HG02763 (cell line): ENCODE data around the gene CBFA2T2.
"Not testable (repeated sequence)": the region's sequence is repeated elsewhere in the genome, so short reads cannot be mapped to it uniquely, and the experiment has no call there.

Experiments
- ATAC-seq: cut with Tn5 transposase; IDR thresholded peaks from one replicate; pipeline ENCODE4 v1.9.1; 2021; ENCODE audit warnings: mild to moderate bottlenecking, moderate library complexity; ENCODE audit not compliant: unreplicated experiment

The CBFA2T2 gene

DNA sequence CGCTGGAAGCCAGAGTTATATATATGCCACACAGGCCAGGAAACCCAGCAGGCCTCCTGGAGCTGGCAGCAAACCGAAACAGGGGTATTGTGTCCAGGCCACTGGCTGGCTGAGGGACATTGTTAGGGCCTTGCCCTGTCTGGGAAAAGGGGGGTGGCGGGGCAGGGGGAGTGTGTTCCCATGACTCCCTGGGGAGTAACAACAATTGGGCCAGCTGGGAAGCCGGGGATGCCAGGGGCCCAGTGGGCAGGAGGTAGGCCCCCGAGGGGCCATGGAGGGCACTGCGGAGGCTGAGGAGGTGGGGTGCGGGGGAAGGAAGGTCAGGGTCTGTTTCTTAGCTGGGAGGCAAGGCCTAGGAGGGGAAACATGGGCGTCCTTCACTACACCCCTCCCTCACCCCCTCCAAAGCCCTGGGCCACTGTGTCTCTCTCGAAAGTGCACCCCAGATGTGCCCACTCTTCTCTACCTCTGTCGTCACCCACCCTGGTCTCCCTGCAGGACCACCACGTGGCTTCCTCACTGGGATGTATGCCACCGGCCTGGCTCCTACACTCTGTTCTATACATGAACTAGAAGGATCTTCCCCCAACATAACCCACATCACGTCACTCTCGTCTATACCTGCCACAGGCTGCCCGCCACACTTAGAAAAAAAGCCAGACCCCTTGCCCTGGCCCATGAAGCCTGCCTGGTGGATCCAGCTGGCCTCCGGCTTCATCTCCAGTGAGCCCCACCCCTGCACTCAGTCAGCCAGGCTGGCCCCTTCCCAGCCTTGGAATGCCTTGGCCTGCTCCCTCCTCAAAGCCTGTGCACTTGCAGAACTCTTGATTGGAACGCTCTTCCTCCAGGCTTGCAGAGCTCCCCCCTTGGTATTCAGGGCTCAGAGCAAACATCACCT, 204.1 kb downstream of the CBFA2T2 start:
- ATAC-seq = no peak

- no peak for ATAC-seq
Measured at GRCh38 chr20:33694639-33695012, 204.7 kb downstream of the CBFA2T2 start.

GRCh38 chr20:33696448-33696847, 206.6 kb downstream of the CBFA2T2 start:
- ATAC-seq = no peak

- ATAC-seq = no peak
Measured at GRCh38 chr20:33697129-33697528, 207.2 kb downstream of the CBFA2T2 start.

DNA sequence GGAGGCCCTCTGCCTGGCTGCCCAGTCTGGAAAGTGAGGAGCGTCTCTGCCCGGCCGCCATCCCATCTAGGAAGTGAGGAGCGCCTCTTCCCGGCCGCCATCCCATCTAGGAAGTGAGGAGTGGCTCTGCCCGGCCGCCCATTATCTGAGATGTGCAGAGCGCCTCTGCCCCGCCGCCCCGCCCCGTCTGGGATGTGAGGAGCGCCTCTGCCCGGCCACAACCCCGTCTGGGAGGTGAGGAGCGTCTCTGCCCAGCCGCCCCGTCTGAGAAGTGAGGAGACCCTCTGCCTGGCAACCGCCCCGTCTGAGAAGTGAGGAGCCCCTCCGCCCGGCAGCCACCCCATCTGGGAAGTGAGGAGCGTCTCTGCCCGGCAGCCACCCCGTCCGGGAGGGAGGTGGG, 209.1 kb downstream of the CBFA2T2 start:
- ATAC-seq = not testable (repeated sequence)
